A549 (cell line): ENCODE results near the gene FERMT3. TPM values are rescaled to one million over a fixed set of nuclear protein-coding genes. Genes with fewer than 3 reads are reported as not detected.

Experiments
- ATAC-seq, 2 experiments: fragments of 200-7000 bp in 1 of 2; fragments of >200 bp in 1 of 2; cut with Nextera tagmentation in 1 of 2; cut with Tn5 transposase in 1 of 2; 3 replicates each; pipeline versions ENCODE4 v1.8.0 to v1.9.1; 2018 to 2020; ENCODE audit warnings: mild to moderate bottlenecking in 1 of 2, moderate library complexity in 1 of 2
- CTCF ChIA-PET: fragments of 300-600 bp; sonication (Branson Sonifier 250); formaldehyde crosslinking; extraction: SDS; loops from one replicate; lab custom pipeline; 2021; ENCODE audit warnings: antibody characterized with exemption, inconsistent platforms; lab: Yijun Ruan, JAX
- POLR2A ChIA-PET: fragments of 350-600 bp; formaldehyde crosslinking; extraction: SDS; loops from one replicate; lab custom pipeline; 2021; ENCODE audit warnings: antibody characterized with exemption, inconsistent platforms; lab: Yijun Ruan, JAX
- DNase-seq, 2 experiments: peaks; one replicate each; pipeline versions ENCODE4 v3.0.0 to v3.0.0-alpha.2; 2011 to 2016; ENCODE audit warnings: low read depth in 1 of 2, low spot score in 1 of 2
- FAIRE-seq: peaks from 2 replicates; lab custom pipeline; 2011; peaks lifted over from hg19 to GRCh38; lab: Jason Lieb, UNC
- H3K27ac ChIP-seq, 2 experiments: fragments of >200 bp; sonication (Bioruptor Twin); formaldehyde crosslinking; 3 replicates each; pipeline ENCODE4 v1.5.1; 2016 to 2017
- H3K4me1 ChIP-seq: fragments of >200 bp; sonication (Bioruptor Twin); formaldehyde crosslinking; 3 replicates; pipeline ENCODE4 v1.6.1; 2016
- H3K4me2 ChIP-seq: fragments of >200 bp; sonication (Bioruptor Twin); formaldehyde crosslinking; 3 replicates; pipeline ENCODE4 v1.6.1; 2016
- H3K4me3 ChIP-seq: fragments of >200 bp; sonication (Bioruptor Twin); formaldehyde crosslinking; 3 replicates; pipeline ENCODE4 v1.5.1; 2016
- H3K9me3 ChIP-seq: fragments of >200 bp; sonication (Bioruptor Twin); formaldehyde crosslinking; 3 replicates; pipeline ENCODE4 v1.6.1; 2016
- ATOH8 ChIP-seq: fragments of 250-450 bp; sonication (Bioruptor Pico); IDR thresholded peaks from 2 replicates; pipeline ENCODE4 v1.5.0; 2020; ENCODE audit warnings: low read depth, mild to moderate bottlenecking, moderate library complexity
- CHD4 ChIP-seq: fragments of 200-600 bp; sonication (generic); IDR thresholded peaks from 2 replicates; pipeline ENCODE4 v1.6.1; 2016; ENCODE audit warnings: antibody characterized with exemption, mild to moderate bottlenecking, borderline replicate concordance
- ESRRA ChIP-seq: fragments of 150-350 bp; IDR thresholded peaks from 2 replicates; pipeline ENCODE4 v1.6.1; 2014; ENCODE audit warnings: mild to moderate bottlenecking, low read length, borderline replicate concordance
- FOSL2 ChIP-seq, 2 experiments: fragments of 450-650 bp in 1 of 2; fragments of >200 bp in 1 of 2; sonication (Bioruptor Twin) in 1 of 2; formaldehyde crosslinking; IDR thresholded peaks; 2 replicates each; pipeline versions ENCODE4 v1.5.0 to v1.6.1; 2016 to 2020; ENCODE audit warnings: mild to moderate bottlenecking in 1 of 2, moderate library complexity in 1 of 2
- FOXS1 ChIP-seq: fragments of 250-450 bp; sonication (Bioruptor Pico); IDR thresholded peaks from 2 replicates; pipeline ENCODE4 v1.5.0; 2020; ENCODE audit warnings: mild to moderate bottlenecking, moderate library complexity
- GATA3 ChIP-seq: IDR thresholded peaks from 2 replicates; pipeline ENCODE4 v1.6.1; 2012; ENCODE audit warnings: borderline replicate concordance
- HEYL ChIP-seq: fragments of 250-450 bp; sonication (Bioruptor Pico); IDR thresholded peaks from 2 replicates; pipeline ENCODE4 v1.8.0; 2021; ENCODE audit warnings: mild to moderate bottlenecking, moderate library complexity
- HMGXB4 ChIP-seq: fragments of 250-450 bp; sonication (Bioruptor Pico); IDR thresholded peaks from 2 replicates; pipeline ENCODE4 v1.5.0; 2021; ENCODE audit warnings: mild to moderate bottlenecking, moderate library complexity, borderline replicate concordance
- HOXA7 ChIP-seq: fragments of 250-450 bp; sonication (Bioruptor Pico); IDR thresholded peaks from 2 replicates; pipeline ENCODE4 v1.5.0; 2020; ENCODE audit warnings: mild to moderate bottlenecking, moderate library complexity
- JUN ChIP-seq, 2 experiments: fragments of >200 bp; sonication (Bioruptor Twin); formaldehyde crosslinking; IDR thresholded peaks; 2 replicates in 1 of 2; 3 replicates in 1 of 2; pipeline ENCODE4 v1.6.1; 2016 to 2017
- KDM1A ChIP-seq: fragments of 200-600 bp; sonication (generic); IDR thresholded peaks from 2 replicates; pipeline ENCODE4 v1.6.1; 2016; ENCODE audit warnings: low read depth, mild to moderate bottlenecking
- KDM5A ChIP-seq: fragments of 200-600 bp; sonication (generic); IDR thresholded peaks from 2 replicates; pipeline ENCODE4 v1.6.1; 2016; ENCODE audit warnings: antibody characterized with exemption, mild to moderate bottlenecking
- MAX ChIP-seq: IDR thresholded peaks from 2 replicates; pipeline ENCODE4 v1.6.1; 2012
- MYC ChIP-seq: IDR thresholded peaks from 2 replicates; pipeline ENCODE4 v1.6.1; 2012; ENCODE audit warnings: mild to moderate bottlenecking, inconsistent platforms, low read length, improper control_type of control experiment, borderline replicate concordance
- PBX3 ChIP-seq: IDR thresholded peaks from 2 replicates; pipeline ENCODE4 v1.6.1; 2012
- POLR2A ChIP-seq: IDR thresholded peaks from 2 replicates; pipeline ENCODE4 v1.6.1; 2012; ENCODE audit warnings: mild to moderate bottlenecking, low read length
- TFCP2L1 ChIP-seq: fragments of 250-450 bp; sonication (Bioruptor Pico); IDR thresholded peaks from 2 replicates; pipeline ENCODE4 v1.5.0; 2021; ENCODE audit warnings: mild to moderate bottlenecking
- TP53 ChIP-seq: fragments of 250-450 bp; sonication (Bioruptor Pico); IDR thresholded peaks from 2 replicates; pipeline ENCODE4 v1.5.0; 2021; ENCODE audit warnings: mild to moderate bottlenecking, moderate library complexity
- USF2 ChIP-seq: fragments of 450-650 bp; IDR thresholded peaks from 2 replicates; pipeline ENCODE4 v1.6.1; 2014; ENCODE audit warnings: antibody characterized with exemption
- ZC3H11A ChIP-seq: fragments of 450-650 bp; IDR thresholded peaks from 2 replicates; pipeline ENCODE4 v1.6.1; 2014; ENCODE audit warnings: antibody characterized with exemption, mild to moderate bottlenecking
- WGBS: methylation state at CpG from one replicate; pipeline ENCODE4 v1.1.6; 2017; ENCODE audit errors: missing lambda C conversion rate; 5-methylcytosine and 5-hydroxymethylcytosine counted together
- polyA plus RNA-seq, 4 experiments: library from polyadenylated mRNA; depleted of rRNA in 3 of 4; stranded (reverse); fragments of >200 nt; fragmentation: RNase III in 1 of 4; extraction: RNeasy Plus Mini Kit Qiagen cat#74134 plus additional on column Dnase treatment in 1 of 4; gene quantifications; 2 replicates in 3 of 4; 3 replicates in 1 of 4; pipeline ENCODE4 v1.2.3, GENCODE V29; 2011 to 2017

FERMT3 gene
- polyA plus RNA-seq, 2 of the 4 experiments (the other 2 are of a cell fraction) = 0.56 to 2.1 TPM

- Histone ChIP-seq H3K4me3 (no peak overlapping the region), H3K4me2 (peak overlapping the region; percentile 100), H3K9me3 (no peaks in the 10 kb centered on the region), H3K27ac (peak overlapping the region in 1 of 2 experiments; percentile 99; a peak in 3 of 6 replicates), H3K4me1 (peaks cover 44% of the 10 kb centered on the region)
- ChIA-PET POLR2A (interaction anchor here (0.6 to 6.0 kb wide), 2 partner anchors 26 to 611 kb away, joined by 3 to 53 read pairs; no protein-coding TSS in a partner anchor), CTCF (interaction anchor here (0.9 to 12.2 kb wide), 7 partner anchors 8 to 70 kb away, joined by 3 to 220 read pairs (median 5); partner anchors contain the start of genes BAD, CATSPERZ, ESRRA and GPR137)
- no peak for TF ChIP-seq HEYL
- TF ChIP-seq CHD4 = no peak
- TF ChIP-seq KDM1A = no peak
- no peak for TF ChIP-seq HMGXB4
- DNase-seq = no peak
- no peak for FAIRE-seq
- ATAC-seq = no peak
- 40% methylated on average over 5 of the region's 5 CpGs for WGBS
Observed at GRCh38 chr11:64244107-64244506, 37.6 kb downstream of the FERMT3 start.

GRCh38 chr11:64244966-64245365, 38.4 kb downstream of the FERMT3 start:
- ChIA-PET POLR2A (interaction anchor here (0.6 to 6.0 kb wide), 5 partner anchors 25 to 108 kb away, joined by 3 to 53 read pairs (median 10); partner anchors contain the start of genes ESRRA and STIP1), CTCF (interaction anchor here (0.9 to 12.2 kb wide), 5 partner anchors 20 to 110 kb away, joined by 3 to 220 read pairs (median 6); partner anchors contain the start of genes CATSPERZ and ESRRA)
- TF ChIP-seq ZC3H11A = 0 out of 2 replicates have a peak, but pooled peaks have one; percentile 9
- TF ChIP-seq KDM5A = no peak
- 0 out of 5 replicates have a peak, but pooled peaks of 1 of the 2 experiments have one; percentile 16 for TF ChIP-seq JUN (IDR thresholded peaks at IDR 0.05)
- 33% methylated on average over 4 of the region's 6 CpGs for WGBS
- FAIRE-seq (no peak), ATAC-seq (no peak), DNase-seq (no peak)
- Histone ChIP-seq H3K4me1 (peaks cover 43% of the 10 kb centered on the region), H3K4me2 (peak overlapping the region; percentile 100), H3K4me3 (peak overlapping the region; percentile 84), H3K27ac (peak overlapping the region; percentile 99 to 100), H3K9me3 (no peaks in the 10 kb centered on the region)

- WGBS = 0% methylated on average over 4 of the region's 6 CpGs
- FAIRE-seq (no peak), DNase-seq (no peak), ATAC-seq (no peak)
- Histone ChIP-seq H3K4me1 (peaks cover 40% of the 10 kb centered on the region), H3K9me3 (no peaks in the 10 kb centered on the region), H3K4me3 (peak overlapping the region; percentile 84), H3K27ac (peak overlapping the region; percentile 99 to 100), H3K4me2 (peak overlapping the region; percentile 100)
- POLR2A ChIA-PET = interaction anchor here (0.6 to 6.0 kb wide), 7 partner anchors 25 to 107 kb away, joined by 3 to 53 read pairs (median 3); partner anchors contain the start of genes ESRRA and STIP1
- CTCF ChIA-PET = interaction anchor here (0.9 to 12.2 kb wide), 7 partner anchors 13 to 110 kb away, joined by 3 to 220 read pairs (median 6); partner anchors contain the start of genes BAD, CATSPERZ and ESRRA
- TF ChIP-seq FOXS1 (CRISPR knock-in tag) = no peak
- 0 out of 2 replicates have a peak, but pooled peaks have one; percentile 35 for TF ChIP-seq HOXA7 (CRISPR knock-in tag)
Observed at GRCh38 chr11:64245401-64245796, 38.9 kb downstream of the FERMT3 start.

- Histone ChIP-seq H3K4me3 (peak overlapping the region; percentile 84), H3K9me3 (no peaks in the 10 kb centered on the region), H3K4me1 (peaks cover 45% of the 10 kb centered on the region), H3K4me2 (peak overlapping the region; percentile 100), H3K27ac (peak overlapping the region; percentile 99 to 100)
- CTCF ChIA-PET = interaction anchor here (0.8 to 12.2 kb wide), 12 partner anchors 10 to 109 kb away, joined by 3 to 220 read pairs (median 5); partner anchors contain the start of genes BAD, CATSPERZ, ESRRA and NUDT22
- FAIRE-seq = no peak
- under 1% methylated on average over 28 of the region's 46 CpGs for WGBS
- DNase-seq = peak; percentile 88 to 91
- POLR2A ChIA-PET = interaction anchor here (1.1 to 6.0 kb wide), 5 partner anchors 24 to 60 kb away, joined by 3 to 53 read pairs (median 10); partner anchors contain the start of genes ESRRA and STIP1
- no peak for TF ChIP-seq TFCP2L1 (CRISPR knock-in tag)
- no peak for TF ChIP-seq ATOH8 (CRISPR knock-in tag)
- no peak for TF ChIP-seq MYC
- peak; percentile 50; the same call in 1 of the 2 replicates for TF ChIP-seq TP53 (CRISPR knock-in tag)
- TF ChIP-seq GATA3 = peak; percentile 56; the same call in 1 of the 2 replicates
- no peak for TF ChIP-seq USF2
- TF ChIP-seq PBX3 = no peak
- peak; percentile 92 for TF ChIP-seq POLR2A
- peak; percentile 68 for TF ChIP-seq MAX
- TF ChIP-seq ESRRA = no peak
- peak; percentile 47; the same call in 1 of the 2 replicates for TF ChIP-seq FOSL2 (IDR thresholded peaks at IDR 0.05)
- peak; percentile 94 for TF ChIP-seq FOSL2 (CRISPR knock-in tag; IDR thresholded peaks at IDR 0.05)
- peak; percentile 6 to 12; a peak in 5 of 6 replicates for ATAC-seq
Observed at GRCh38 chr11:64245797-64246620, 39.5 kb downstream of the FERMT3 start.
